ENCODE data around the gene SREBF2. TPM values are rescaled to one million over a fixed set of nuclear protein-coding genes. Genes with fewer than 3 reads are reported as not detected.
A peak's percentile ranks its signal among the peaks of the same experiment; 100 is the strongest.

SREBF2 gene
- total and polyA plus RNA-seq, 10 of the 15 experiments (the other 5 are each of a cell fraction or from before 2014, with no cell fraction given), result 2.4 to 177 (median 78.8) TPM

DNA sequence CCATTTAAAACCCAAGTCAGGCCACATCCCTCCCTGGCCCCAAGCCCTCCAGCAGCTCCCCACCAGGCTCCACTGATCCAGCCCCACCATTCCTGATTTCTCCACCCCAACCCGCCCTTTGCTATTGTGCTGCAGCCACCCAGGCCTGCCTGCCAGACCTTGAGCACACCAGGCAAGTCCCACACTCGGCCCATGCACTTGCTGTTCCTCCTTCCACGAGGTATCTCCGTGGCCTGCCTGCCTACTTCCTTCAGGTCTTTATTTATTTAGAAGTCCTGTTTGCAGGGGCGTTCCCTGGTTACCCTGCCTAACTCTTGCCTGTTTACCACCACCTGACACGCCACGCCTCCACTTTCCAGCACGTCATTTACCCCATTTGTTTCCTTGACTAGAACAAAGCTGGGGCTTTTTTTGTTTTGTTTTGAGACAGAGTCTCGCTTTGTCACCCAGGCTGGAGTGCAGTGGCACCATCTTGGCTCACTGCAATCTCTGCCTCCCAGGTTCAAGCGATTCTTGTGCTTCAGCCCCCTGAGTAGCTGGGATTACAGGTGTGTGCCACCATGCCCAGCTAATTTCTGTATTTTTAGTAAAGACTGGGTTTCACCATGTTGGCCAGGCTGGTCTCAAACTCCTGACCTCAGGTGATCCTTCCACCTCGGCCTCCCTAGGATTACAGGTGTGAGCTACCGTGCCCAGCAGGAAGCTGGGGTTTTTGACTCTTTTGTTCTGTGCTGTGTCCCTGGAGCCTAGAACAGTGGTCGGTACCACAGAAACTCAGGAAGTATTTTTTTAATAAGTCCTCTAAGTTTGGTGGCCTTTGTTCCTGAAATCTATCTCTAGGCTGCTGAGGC, 107.3 kb downstream of the SREBF2 start (continued):
- TF ChIP-seq, protein P1, sequence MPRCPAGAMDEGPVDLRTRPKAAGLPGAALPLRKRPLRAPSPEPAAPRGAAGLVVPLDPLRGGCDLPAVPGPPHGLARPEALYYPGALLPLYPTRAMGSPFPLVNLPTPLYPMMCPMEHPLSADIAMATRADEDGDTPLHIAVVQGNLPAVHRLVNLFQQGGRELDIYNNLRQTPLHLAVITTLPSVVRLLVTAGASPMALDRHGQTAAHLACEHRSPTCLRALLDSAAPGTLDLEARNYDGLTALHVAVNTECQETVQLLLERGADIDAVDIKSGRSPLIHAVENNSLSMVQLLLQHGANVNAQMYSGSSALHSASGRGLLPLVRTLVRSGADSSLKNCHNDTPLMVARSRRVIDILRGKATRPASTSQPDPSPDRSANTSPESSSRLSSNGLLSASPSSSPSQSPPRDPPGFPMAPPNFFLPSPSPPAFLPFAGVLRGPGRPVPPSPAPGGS (IDR thresholded peaks at IDR 0.05; ENCODE audit: borderline replicate concordance, insufficient read depth, low read depth, low read length, poor library complexity, severe bottlenecking), result no peak
- TF ChIP-seq KAT2A (conservative IDR thresholded peaks at IDR 0.05; ENCODE audit: control insufficient read depth, low read depth, low read length), result no peak
- peak; percentile 97 for TF ChIP-seq BACH1 (IDR thresholded peaks at IDR 0.05; ENCODE audit: borderline replicate concordance)
- no peak for TF ChIP-seq SUPT20H (IDR thresholded peaks at IDR 0.05; ENCODE audit: borderline replicate concordance, control insufficient read depth, low read depth, low read length)
- TF ChIP-seq GABPA (IDR thresholded peaks at IDR 0.05; ENCODE audit: low read depth), result no peak
- TF ChIP-seq CREB1 (IDR thresholded peaks at IDR 0.05; ENCODE audit: low read depth), result no peak
- peak; percentile 84; the same call in 1 of the 2 replicates for TF ChIP-seq SIN3A (IDR thresholded peaks at IDR 0.05; ENCODE audit: low read depth, low read length)
- TF ChIP-seq SIX5 (IDR thresholded peaks at IDR 0.05; ENCODE audit: low read depth, low read length, severe bottlenecking), result no peak
- no peak; the same call in 1 of the 2 replicates for TF ChIP-seq ZNF207 (IDR thresholded peaks at IDR 0.05; ENCODE audit: borderline replicate concordance)
- TF ChIP-seq, protein P2, sequence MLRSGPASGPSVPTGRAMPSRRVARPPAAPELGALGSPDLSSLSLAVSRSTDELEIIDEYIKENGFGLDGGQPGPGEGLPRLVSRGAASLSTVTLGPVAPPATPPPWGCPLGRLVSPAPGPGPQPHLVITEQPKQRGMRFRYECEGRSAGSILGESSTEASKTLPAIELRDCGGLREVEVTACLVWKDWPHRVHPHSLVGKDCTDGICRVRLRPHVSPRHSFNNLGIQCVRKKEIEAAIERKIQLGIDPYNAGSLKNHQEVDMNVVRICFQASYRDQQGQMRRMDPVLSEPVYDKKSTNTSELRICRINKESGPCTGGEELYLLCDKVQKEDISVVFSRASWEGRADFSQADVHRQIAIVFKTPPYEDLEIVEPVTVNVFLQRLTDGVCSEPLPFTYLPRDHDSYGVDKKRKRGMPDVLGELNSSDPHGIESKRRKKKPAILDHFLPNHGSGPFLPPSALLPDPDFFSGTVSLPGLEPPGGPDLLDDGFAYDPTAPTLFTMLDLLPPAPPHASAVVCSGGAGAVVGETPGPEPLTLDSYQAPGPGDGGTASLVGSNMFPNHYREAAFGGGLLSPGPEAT (IDR thresholded peaks at IDR 0.05; ENCODE audit: low read depth), result peak; percentile 100
- TF ChIP-seq, protein P3, sequence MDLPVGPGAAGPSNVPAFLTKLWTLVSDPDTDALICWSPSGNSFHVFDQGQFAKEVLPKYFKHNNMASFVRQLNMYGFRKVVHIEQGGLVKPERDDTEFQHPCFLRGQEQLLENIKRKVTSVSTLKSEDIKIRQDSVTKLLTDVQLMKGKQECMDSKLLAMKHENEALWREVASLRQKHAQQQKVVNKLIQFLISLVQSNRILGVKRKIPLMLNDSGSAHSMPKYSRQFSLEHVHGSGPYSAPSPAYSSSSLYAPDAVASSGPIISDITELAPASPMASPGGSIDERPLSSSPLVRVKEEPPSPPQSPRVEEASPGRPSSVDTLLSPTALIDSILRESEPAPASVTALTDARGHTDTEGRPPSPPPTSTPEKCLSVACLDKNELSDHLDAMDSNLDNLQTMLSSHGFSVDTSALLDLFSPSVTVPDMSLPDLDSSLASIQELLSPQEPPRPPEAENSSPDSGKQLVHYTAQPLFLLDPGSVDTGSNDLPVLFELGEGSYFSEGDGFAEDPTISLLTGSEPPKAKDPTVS (IDR thresholded peaks at IDR 0.05; ENCODE audit: low read depth, low read length), result no peak
- no peak for TF ChIP-seq RELA (IDR thresholded peaks at IDR 0.05; ENCODE audit: borderline replicate concordance, partially characterized antibody)
- peak; percentile 62; the same call in 1 of the 2 replicates for TF ChIP-seq ZBED1 (IDR thresholded peaks at IDR 0.05; ENCODE audit: borderline replicate concordance)
- peak; percentile 93 for TF ChIP-seq SMAD1 (IDR thresholded peaks at IDR 0.05; ENCODE audit: low read depth, partially characterized antibody)
- TF ChIP-seq, protein P4, sequence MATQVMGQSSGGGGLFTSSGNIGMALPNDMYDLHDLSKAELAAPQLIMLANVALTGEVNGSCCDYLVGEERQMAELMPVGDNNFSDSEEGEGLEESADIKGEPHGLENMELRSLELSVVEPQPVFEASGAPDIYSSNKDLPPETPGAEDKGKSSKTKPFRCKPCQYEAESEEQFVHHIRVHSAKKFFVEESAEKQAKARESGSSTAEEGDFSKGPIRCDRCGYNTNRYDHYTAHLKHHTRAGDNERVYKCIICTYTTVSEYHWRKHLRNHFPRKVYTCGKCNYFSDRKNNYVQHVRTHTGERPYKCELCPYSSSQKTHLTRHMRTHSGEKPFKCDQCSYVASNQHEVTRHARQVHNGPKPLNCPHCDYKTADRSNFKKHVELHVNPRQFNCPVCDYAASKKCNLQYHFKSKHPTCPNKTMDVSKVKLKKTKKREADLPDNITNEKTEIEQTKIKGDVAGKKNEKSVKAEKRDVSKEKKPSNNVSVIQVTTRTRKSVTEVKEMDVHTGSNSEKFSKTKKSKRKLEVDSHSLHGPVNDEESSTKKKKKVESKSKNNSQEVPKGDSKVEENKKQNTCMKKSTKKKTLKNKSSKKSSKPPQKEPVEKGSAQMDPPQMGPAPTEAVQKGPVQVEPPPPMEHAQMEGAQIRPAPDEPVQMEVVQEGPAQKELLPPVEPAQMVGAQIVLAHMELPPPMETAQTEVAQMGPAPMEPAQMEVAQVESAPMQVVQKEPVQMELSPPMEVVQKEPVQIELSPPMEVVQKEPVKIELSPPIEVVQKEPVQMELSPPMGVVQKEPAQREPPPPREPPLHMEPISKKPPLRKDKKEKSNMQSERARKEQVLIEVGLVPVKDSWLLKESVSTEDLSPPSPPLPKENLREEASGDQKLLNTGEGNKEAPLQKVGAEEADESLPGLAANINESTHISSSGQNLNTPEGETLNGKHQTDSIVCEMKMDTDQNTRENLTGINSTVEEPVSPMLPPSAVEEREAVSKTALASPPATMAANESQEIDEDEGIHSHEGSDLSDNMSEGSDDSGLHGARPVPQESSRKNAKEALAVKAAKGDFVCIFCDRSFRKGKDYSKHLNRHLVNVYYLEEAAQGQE (IDR thresholded peaks at IDR 0.05; ENCODE audit: low read depth, low read length), result no peak
- peak; percentile 92 for TF ChIP-seq CREM (IDR thresholded peaks at IDR 0.05; ENCODE audit: low read depth)
- peak; percentile 26; the same call in 1 of the 2 replicates for TF ChIP-seq SMC3 (IDR thresholded peaks at IDR 0.05; ENCODE audit: borderline replicate concordance, low read length)
